D341Med (cell line): Measurements from ENCODE around the gene AICDA.
"Not testable (repeated sequence)": the region's sequence is repeated elsewhere in the genome, so short reads cannot be mapped to it uniquely, and the experiment has no call there.

ENCODE experiments used
- DNase-seq: peaks from one replicate; pipeline ENCODE4 v3.0.0; 2012; ENCODE audit warnings: low spot score

AICDA gene

DNA sequence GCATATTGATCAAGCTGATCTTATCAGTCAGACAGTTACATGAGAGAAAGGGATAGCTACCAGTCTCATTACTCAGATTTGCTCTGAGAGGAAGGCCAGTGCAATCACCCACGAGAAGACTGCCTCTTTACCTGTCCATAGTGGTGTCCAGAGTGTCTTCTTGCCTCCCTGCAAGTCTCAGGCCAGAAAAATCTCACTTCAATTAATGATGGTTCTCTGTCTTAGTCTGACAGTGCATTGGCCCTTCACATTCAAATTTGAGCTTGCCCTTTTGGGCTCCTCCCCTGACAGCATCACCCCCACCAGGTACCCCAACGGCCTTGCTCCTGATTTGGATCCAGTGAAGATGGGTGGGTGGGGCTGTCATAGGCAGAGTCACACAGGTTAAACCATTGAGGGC lies at the start of gene AICDA:
Gene AICDA (minus strand): TSS at position 231 of the 400 bp plus-strand sequence. CDS start 92 bp downstream, at position 139.
- no peak for DNase-seq

DNA sequence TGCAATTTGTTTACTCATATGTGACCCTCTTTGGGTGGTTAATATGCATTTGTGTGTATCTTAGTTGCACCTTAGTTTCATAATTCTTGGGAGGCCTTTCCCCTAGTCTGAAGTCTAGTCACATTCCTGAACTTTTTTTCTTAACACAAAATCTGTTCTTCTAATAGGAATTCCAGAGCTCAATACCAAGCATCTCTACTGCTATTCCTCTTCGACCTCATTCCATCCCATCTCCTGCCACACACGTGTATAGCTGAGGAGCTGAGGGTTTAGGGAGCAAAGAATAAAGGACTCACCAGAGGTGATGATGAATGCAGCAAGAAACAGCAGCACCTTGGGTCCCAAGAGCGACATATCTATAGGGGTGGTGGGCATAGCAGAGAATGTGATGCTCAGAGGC lies 49.1 kb upstream of the AICDA start:
- no peak for DNase-seq

DNA sequence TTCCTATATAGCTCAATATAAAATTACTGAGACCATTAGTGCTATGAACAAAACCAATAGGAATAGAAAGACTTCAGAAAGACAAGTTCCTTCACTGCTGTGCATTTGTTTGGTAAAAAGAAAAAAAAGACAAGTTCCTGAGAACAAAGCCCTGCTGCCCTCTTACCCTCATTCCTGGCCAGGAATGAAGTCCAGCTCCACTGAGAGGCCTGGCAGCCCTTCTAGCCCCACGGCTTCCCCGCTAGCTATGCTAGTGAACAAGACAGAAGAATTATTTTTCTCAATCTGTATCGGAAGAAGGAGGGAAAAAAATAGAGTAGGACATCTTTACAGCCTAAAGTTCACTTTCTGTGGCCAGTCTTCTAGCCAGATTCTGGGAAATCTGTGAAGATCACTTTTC lies 48.4 kb upstream of the AICDA start:
- DNase-seq: no peak

DNA sequence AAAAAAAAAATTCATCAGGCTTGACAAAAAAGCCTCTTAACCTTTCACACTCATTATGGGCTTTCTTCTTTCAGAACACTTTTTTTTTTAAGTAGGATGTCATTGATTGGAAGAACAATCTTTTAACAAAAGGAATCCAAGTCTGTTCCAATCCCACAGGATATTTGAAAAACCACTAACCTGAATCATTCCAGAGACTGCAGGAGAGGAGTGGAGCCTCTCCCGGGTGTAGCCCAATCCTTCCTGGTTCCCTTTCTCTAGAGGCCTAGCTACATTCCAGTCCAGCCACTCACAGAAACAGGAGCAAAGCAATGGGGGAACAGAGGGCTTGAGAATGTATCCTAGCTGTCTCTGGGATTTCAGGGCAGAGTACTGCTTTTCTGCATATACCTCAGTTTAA lies 45.7 kb upstream of the AICDA start:
- DNase-seq: no peak

DNA sequence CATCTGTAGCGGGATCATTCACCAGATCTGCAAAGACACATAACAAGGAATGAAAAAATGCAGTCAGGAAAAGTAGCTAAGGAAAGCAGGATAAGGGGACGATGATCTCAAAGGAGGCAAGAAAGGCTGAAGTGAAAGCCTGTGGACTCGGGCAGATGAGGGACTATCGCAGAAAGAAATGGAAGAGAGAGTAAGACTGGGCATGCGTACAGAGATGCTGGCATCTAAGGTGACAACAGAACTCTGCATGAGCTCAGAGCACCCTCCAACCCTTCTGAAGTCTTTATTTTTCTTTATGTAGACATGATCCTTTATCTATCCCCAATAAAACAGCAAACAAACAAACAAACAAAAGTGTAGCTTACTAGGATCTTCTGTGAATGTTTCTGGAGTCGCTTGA lies 42.8 kb upstream of the AICDA start:
- no peak for DNase-seq

DNA sequence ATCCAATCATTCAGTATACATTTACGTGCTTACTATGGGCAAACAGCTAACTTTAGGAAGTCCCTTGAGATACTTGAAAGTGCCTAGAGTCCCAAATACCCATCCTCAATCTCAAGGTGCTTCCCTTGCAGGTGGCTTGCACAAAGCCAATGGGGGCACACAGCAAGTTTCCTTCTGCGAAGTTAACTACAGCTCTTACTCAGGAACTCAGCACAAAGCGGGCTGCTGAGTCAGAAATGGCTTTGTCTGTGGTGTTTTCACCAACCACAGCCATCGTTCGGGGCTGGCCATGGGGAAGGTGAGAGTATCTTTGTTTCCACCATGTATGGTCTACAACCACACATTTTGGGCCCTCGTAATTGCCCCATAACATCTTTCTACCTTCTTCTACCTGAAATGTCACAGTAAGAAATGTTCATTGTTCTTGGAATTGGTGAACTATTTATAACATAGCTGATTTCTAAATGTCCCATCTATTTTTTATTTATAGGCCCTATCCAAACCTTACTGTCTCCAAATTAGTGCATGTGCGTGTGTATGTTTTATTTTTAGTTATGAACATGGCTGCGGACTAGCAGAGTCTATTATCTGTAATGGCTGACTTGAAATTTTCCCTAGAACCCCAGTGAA lies 36.0 kb upstream of the AICDA start:
- DNase-seq: no peak

DNA sequence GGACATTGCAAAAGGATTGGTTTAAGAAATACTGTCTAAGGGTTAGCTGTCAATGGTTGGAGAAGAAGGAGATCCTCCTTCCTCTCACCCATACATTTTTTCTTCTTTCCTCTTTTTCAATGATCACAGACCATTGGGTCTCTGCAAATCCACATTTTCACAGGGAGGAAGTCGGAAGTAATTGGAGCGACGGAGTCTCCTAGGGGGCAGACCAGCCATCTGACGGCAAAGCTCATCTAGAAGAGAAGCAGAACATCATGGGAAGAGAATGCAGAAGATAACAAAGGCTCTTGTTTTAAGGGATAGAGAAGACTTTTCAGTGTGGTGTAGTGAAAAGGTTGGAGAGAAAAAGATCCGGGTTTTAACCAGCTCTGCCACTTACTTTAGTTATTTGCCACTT lies 35.3 kb upstream of the AICDA start:
- no peak for DNase-seq

DNA sequence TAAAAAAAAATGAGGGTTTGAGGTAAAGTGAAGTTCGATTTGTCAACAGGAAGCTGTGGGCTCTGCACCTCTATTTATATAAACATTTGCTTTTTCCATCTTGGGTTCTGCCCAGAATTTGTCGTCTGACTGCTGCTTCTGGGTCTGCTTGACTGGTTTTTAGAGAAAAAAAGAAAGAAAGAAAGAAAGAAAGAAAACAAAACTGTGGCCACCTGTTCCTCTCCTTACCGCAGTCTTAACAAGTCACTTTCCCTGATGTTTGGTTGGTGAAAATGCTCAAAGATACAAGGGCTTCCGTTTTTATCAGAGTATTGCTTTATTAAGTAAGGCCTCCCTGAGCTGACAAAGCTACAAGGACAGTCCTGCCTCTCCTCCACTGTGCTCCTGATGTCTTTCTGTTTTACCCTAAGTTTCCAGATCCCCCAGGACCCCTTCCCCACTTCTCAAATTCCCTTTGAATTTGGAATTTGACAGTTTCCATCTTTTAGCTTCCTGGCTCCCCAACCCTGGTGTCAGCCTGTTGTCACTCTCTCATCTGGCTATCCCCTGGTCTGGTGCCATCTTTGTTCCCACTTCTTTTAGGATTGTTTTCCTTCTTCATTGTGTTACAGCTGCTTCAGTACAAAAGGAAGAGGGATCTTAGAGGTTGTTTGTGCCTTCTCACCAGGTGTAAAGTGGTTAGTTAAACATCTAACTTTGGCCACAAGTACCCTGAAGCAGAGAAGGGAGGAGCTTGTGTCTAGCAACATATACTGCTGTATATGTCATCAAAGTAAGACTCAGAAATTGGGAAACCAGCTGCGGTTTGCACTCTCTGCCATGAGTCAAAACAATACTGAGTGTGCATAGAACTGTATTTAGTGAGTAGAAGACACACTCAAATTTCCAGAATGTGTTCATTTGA lies 31.9 kb upstream of the AICDA start:
- DNase-seq: no peak

DNA sequence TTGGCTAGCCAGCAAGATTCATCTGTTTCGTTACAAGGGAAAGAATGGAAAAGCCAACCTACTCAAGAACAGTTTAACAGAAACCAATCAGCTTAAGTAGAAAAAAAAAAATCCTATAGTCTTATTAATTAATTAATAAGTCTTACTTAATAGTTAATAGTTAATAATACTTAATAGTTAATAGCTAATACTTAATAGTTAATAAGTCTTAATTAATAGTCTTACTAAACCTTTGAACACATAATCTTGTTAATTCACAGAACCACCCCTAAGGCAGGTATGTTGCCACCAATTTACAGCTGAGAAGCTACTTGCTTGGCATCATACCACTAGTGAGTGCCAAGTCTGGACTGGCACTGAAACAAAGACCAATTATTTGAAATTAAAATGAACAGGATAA lies 30.1 kb upstream of the AICDA start:
- no peak for DNase-seq

DNA sequence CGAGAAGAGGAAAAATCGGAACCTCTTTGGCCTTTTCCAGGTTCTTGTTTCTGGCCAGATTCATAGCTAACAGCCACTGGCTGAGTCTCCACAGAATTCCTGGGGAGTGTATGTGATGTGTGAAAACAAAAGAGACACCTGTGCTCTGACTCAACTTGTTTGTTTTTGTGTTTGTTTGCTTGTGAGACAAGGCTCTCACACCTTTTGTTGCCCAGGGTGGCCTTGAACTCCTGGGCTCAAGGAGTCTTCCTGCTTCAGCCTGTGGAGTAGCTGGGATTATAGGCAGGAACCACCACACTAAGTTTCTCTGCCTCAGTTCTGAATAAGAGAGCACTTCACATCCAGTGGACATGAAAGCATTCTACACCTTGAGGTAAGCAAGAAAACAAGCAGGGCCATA lies 27.3 kb upstream of the AICDA start:
- DNase-seq: no peak

DNA sequence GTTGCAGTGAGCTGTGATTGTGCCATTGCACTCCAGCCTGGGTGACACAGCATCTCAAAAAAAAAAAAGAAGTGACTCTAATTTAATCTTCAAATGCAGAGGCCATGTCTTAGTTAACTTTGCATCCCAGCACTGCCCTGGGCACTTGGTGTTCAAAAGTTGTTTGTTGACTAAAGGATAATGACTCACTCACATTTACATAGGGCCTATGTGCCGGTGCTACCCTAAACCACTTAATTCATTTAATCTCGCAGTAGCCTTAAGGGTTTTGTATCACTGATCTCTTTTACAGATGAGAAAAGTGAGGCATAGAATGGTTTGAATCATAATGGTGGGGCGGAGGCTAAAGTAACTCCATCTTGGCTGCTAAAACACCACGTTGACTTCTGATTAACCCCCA lies 26.3 kb upstream of the AICDA start:
- no peak for DNase-seq

DNA sequence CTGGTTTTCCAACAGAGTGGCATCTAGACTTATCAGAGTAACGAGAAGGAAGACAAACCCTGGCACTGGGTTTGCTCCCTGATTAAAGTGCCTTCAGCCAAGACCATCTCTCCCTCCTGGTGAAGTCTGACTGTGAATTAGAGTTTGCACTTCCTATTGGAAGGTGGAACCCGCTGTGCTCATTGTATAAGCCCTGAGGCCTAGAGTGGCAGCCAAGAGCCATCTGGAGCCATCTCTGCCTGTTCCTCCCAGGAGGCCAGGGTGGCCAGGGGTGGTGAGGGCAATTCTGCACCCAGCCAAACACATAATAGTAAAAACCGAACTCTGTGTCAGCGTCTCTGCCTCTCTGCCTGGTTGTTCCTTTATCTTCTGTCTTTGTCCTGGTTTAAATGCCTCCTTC lies 25.0 kb upstream of the AICDA start:
- no peak for DNase-seq

DNA sequence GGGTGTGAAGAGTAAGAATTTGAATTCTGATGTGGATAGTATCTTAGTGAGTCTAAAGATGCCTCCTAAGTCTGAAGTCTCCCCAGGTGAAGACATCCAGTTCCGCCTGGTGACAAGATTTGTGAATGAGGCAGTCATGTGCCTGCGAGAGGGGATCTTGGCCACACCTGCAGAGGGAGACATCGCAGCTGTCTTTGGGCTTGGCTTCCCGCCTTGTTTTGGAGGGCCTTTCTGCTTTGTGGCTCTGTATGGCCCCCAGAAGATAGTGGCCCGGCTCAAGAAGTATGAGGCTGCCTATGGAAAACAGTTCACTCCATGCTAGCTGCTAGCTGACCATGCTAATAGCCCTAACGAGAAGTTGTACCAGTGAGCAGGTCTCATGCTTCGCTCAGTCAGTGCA lies 24.6 kb upstream of the AICDA start:
- no peak for DNase-seq

DNA sequence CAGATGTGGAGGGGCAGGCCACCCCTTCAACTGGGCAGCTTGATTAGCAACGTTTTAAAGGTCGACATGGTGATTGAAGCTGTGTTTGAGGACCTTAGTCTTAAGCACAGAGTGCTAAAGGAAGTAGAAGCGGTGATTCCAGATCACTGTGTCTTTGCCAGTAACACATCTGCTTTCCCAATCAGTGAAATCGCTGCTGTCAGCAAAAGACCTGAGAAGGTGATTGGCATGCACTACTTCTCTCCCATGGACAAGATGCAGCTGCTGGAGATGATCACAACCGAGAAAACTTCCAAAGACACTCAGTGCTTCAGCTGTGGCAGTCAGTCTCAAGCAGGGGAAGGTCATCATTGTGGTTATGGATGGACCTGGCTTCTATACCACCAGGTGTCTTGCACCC lies 23.9 kb upstream of the AICDA start:
- no peak for DNase-seq

DNA sequence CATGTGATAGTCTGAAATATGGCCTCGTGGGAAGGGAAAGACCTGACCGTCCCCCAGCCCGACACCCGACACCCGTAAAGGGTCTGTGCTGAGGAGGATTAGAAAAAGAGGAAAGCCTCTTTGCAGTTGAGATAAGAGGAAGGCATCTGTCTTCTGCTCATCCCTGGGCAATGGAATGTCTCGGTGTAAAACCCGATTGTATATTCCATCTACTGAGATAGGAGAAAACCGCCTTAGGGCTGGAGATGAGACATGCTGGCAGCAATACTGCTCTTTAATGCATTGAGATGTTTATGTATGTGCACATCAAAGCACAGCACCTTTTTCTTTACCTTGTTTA lies 23.3 kb upstream of the AICDA start:
- not testable (repeated sequence) for DNase-seq

DNA sequence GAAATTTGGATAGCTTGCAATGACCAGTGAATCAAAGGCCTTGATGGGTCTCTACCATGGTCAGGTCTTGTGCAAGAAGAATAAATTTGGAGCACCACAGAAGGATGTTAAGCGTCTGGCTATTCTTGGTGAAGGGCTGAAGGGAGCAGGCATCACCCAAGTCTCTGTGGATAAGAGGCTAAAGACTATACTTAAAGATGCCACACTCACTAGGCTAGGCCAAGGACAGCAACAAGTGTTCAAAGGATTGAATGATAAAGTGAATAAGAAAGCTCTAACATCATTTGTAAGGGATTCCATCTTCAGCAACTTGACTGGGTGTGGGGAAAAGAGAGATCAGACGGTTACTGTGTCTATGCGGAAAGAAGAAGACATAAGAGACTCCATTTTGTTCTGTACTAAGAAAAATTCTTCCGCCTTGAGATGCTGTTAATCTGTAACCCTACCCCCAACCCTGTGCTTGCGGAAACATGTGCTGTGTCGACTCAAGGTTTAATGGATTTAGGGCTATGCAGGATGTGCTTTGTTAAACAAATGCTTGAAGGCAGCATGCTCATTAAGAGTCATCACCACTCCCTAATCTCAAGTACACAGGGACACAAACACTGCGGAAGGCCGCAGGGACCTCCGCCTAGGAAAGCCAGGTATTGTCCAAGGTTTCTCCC lies 22.8 kb upstream of the AICDA start:
- not testable (repeated sequence) for DNase-seq

DNA sequence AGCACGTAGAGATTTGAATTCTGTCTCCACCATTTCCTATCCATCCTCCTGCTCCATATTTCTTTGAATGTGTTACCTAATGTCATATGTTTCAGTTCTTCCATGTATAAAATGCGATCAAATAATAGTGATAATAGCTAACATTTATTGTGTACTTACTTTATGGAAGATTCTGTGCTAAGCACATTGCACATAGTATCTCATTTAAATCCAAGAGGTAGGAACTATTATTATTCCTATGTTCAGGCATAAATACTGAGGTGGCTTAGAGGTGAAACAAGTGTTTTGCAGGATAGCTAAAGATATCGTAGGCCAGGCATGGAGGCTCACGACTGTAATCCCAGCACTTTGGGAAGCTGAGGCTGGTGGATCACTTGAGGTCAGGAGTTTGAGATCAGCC lies 17.5 kb upstream of the AICDA start:
- no peak for DNase-seq

DNA sequence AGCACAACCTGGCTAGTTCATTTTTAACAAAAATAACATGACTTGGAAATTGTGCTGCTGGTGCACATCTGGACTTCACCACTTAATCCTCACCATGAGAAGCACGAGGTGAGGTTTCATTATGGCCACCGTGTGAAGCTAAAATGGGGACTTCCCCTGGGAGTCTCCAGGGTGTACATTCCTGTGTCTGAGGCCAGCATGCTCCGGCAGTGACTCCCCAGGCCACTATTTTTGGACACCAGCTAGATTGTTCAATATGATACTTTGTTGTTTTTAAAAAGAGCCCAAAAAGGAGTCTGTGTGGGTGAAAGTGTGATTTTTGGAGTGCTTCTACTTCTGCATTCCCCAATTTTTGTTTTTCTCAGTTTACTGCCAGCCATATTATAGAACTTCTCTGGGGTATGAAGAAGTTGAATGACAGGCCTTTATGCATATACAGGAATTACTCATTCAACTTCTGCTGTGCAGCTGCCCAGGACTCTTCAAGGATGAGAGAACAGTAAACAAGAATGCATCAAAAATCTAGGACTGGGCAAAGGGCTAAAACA lies 16.9 kb upstream of the AICDA start:
- no peak for DNase-seq

DNA sequence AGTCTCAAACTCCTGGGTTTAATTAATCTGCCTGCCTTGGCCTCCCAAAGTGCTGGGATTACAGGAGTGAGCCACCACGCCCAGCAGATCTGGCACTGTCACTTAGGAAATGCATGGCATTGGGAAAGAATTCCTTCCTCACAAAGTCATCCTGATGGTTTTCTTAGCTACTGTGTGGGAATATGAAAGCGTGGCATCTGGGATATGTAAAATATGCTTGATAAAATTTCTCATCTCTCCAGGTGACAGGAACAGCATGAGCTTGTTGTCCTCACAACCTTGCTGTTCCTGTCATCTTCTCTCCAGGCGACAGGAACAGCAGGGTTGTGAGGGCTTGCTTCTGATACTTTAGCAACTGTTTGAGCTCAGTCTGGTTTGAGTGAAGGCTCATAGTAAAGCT lies 16.1 kb upstream of the AICDA start:
- no peak for DNase-seq

DNA sequence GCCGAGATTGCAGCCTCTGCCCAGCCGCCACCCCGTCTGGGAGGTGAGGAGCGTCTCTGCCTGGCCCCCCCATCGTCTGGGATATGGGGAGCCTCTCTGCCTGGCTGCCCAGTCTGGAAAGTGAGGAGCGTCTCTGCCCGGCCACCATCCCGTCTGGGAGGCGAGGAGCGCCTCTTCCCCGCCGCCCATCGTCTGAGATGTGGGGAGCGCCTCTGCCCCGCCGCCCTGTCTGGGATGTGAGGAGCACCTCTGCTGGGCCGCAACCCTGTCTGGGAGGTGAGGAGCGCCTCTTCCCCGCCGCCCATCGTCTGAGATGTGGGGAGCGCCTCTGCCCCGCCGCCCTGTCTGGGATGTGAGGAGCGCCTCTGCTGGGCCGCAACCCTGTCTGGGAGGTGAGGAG lies 12.1 kb upstream of the AICDA start:
- DNase-seq: not testable (repeated sequence)

DNA sequence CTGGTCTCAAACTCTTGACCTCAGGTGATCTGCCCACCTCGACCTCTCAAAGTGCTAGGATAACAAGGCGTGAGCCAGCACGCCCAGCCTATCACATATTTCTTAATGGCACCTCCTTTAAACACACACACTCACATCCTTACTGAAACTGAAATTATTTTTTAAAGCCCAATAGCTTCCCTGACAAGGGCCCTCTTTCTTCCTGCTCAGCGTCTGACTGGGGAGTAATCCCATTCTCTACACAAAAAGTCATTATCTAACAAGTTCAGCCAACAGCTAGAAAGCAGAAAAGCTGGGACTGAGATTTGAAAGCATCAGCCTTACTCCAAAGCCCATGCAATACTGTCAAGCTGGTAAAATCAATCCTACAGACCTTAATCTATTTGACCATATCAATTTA lies 10.0 kb upstream of the AICDA start:
- DNase-seq: no peak

DNA sequence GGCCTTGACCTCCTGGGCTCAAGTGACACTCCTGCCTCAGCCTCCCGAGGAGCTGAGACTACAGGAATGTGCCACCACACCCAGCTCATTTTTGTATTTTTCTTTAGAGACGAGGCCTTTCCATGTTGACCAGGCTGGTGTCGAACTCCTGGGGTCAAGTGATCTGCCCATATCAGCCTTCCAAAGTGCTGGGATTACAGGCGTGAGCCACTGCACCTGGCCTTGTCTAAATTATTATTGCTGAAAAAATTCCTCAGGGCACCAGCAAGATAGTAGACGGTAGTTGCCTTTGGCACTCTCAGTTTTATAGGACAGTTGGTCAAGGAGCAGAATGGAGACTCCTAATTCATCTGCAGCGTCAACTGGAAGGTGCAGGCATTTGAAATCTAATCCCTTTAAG lies 2.5 kb upstream of the AICDA start:
- DNase-seq: no peak

DNA sequence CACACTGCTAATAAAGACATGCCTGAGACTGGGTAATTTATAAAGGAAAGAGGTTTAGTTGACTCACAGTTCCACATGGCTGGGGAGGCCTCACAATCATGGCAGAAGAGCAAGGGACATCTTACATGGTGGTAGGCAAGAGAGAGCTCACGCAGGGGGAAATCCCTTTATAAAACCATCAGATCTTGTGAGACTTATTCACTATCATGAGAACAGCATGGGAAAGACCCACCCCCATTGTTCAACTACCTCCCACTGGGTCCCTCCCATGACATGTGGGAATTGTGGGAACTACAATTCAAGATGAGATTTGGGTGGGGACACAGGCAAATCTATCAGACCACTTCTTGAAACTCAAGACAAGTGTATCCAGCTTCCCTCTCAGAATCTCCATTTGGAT lies 1.2 kb upstream of the AICDA start:
- not testable (repeated sequence) for DNase-seq
